ENCODE results near the gene TMEM18.

TMEM18 gene

DNA sequence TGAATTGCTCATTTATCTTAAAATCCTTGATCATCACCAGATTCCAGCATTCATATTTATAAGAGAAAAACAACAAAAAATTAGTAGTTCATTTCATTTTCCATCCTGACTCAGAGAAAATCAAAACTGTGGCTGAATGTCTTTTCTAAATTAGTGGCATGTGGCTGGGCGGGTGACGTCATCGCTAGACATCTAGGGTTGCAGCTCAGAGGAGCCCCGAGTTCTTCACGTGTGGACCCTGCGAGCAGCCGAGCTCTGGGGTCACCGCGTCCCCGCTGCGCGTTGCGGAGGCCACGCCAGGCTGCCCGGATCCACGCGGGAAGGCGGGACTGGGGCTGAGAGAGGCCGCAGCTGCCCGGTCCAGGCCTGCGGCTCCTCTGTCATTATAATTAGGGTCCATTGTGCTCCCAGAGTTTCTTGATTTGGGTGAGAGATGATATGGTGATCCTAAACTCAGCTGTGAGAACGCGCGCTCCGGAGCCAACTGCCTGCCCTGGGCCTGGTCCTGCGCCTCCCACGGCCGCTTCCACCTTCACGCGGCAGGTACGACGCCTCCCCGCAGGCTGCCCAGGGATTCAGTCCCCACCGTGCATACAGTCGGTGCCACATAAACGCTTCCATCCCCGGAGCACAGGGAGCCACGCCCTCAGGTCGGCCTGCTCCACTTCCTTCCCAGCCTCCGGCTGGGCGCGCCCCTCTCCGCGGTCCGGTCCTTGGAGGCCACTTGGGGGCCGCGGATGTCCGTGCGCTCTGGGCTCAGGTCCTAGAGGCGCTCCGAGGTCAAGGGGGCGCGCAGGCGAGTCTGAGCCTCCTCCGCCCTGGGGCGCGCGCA is 56.5 kb downstream of the TMEM18 start:
- no peaks in the 10 kb centered on the region for H3K9me3 ChIP-seq (ENCODE audit: control insufficient read depth, insufficient read depth, low read depth, low read length)
- H3K27ac ChIP-seq (ENCODE audit: extremely low read depth, low read depth, low read length): no peak overlapping the region
- no peak overlapping the region for H3K4me3 ChIP-seq (ENCODE audit: low read depth, low read length)
- no peaks in the 10 kb centered on the region for H3K4me1 ChIP-seq (ENCODE audit: control insufficient read depth, insufficient read depth, low read length)
- TF ChIP-seq ZSCAN16 (tag by site-specific recombination; IDR thresholded peaks at IDR 0.05): no peak
- no peak for TF ChIP-seq ZNF175 (tag by site-specific recombination; IDR thresholded peaks at IDR 0.05)
- TF ChIP-seq ZNF621 (tag by site-specific recombination; IDR thresholded peaks at IDR 0.05): no peak
- TF ChIP-seq, protein P1, sequence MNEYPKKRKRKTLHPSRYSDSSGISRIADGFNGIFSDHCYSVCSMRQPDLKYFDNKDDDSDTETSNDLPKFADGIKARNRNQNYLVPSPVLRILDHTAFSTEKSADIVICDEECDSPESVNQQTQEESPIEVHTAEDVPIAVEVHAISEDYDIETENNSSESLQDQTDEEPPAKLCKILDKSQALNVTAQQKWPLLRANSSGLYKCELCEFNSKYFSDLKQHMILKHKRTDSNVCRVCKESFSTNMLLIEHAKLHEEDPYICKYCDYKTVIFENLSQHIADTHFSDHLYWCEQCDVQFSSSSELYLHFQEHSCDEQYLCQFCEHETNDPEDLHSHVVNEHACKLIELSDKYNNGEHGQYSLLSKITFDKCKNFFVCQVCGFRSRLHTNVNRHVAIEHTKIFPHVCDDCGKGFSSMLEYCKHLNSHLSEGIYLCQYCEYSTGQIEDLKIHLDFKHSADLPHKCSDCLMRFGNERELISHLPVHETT (tag by site-specific recombination; IDR thresholded peaks at IDR 0.05): no peak
- TF ChIP-seq ZNF155 (tag by site-specific recombination; IDR thresholded peaks at IDR 0.05): no peak
- no peak for TF ChIP-seq ZNF664 (tag by site-specific recombination; IDR thresholded peaks at IDR 0.05)
- TF ChIP-seq, protein P2, sequence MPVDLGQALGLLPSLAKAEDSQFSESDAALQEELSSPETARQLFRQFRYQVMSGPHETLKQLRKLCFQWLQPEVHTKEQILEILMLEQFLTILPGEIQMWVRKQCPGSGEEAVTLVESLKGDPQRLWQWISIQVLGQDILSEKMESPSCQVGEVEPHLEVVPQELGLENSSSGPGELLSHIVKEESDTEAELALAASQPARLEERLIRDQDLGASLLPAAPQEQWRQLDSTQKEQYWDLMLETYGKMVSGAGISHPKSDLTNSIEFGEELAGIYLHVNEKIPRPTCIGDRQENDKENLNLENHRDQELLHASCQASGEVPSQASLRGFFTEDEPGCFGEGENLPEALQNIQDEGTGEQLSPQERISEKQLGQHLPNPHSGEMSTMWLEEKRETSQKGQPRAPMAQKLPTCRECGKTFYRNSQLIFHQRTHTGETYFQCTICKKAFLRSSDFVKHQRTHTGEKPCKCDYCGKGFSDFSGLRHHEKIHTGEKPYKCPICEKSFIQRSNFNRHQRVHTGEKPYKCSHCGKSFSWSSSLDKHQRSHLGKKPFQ (tag by site-specific recombination; IDR thresholded peaks at IDR 0.05): no peak
- no peak for TF ChIP-seq ZNF548 (tag by site-specific recombination; IDR thresholded peaks at IDR 0.05)
- no peak for TF ChIP-seq ZNF560 (tag by site-specific recombination; IDR thresholded peaks at IDR 0.05; ENCODE audit: borderline replicate concordance)
- TF ChIP-seq YY2 (tag by site-specific recombination; IDR thresholded peaks at IDR 0.05): no peak
- TF ChIP-seq, protein P3, sequence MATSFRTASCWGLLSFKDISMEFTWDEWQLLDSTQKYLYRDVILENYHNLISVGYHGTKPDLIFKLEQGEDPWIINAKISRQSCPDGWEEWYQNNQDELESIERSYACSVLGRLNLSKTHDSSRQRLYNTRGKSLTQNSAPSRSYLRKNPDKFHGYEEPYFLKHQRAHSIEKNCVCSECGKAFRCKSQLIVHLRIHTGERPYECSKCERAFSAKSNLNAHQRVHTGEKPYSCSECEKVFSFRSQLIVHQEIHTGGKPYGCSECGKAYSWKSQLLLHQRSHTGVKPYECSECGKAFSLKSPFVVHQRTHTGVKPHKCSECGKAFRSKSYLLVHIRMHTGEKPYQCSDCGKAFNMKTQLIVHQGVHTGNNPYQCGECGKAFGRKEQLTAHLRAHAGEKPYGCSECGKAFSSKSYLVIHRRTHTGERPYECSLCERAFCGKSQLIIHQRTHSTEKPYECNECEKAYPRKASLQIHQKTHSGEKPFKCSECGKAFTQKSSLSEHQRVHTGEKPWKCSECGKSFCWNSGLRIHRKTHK (tag by site-specific recombination; IDR thresholded peaks at IDR 0.05): no peak
- TF ChIP-seq, protein P4, sequence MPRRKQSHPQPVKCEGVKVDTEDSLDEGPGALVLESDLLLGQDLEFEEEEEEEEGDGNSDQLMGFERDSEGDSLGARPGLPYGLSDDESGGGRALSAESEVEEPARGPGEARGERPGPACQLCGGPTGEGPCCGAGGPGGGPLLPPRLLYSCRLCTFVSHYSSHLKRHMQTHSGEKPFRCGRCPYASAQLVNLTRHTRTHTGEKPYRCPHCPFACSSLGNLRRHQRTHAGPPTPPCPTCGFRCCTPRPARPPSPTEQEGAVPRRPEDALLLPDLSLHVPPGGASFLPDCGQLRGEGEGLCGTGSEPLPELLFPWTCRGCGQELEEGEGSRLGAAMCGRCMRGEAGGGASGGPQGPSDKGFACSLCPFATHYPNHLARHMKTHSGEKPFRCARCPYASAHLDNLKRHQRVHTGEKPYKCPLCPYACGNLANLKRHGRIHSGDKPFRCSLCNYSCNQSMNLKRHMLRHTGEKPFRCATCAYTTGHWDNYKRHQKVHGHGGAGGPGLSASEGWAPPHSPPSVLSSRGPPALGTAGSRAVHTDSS (tag by site-specific recombination; IDR thresholded peaks at IDR 0.05): no peak
- TF ChIP-seq OSR2 (tag by site-specific recombination; IDR thresholded peaks at IDR 0.05): no peak
- TF ChIP-seq ZNF121 (tag by site-specific recombination; IDR thresholded peaks at IDR 0.05): no peak
- TF ChIP-seq ZNF585B (tag by site-specific recombination; IDR thresholded peaks at IDR 0.05): no peak
- no peak for TF ChIP-seq KLF10 (tag by site-specific recombination; IDR thresholded peaks at IDR 0.05)
- no peak for TF ChIP-seq OVOL3 (tag by site-specific recombination; IDR thresholded peaks at IDR 0.05)
- TF ChIP-seq ZNF366 (tag by site-specific recombination; conservative IDR thresholded peaks at IDR 0.05): no peak
- ChIA-PET POLR2A (no interaction called here), CTCF (no interaction called here)
- no peaks in the 10 kb centered on the region for H3K36me3 ChIP-seq (ENCODE audit: control insufficient read depth in 2 of 2, insufficient read depth in 1 of 2, low read length in 2 of 2)

DNA sequence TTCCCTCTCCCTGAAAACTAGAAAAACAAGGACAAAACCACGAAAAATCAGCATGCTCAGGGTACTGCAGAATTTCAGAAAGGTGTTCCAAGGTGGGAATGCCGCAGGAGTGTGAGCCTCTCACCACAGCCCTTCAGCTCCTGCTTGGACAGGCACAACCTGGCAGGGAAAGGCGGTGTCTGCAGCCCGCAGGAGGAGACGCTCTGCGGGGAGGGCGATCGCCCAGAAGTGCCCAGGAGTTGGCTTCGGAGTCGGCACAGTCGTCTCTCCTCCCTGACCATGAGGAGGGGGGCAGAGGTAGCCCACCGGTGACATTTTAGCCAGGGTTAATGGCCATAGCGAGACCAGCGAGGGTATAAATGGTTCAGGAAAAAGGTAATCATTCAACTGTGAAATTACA is 57.2 kb downstream of the TMEM18 start:
- Histone ChIP-seq H3K27ac (ENCODE audit: extremely low read depth, low read depth, low read length) (no peak overlapping the region), H3K9me3 (ENCODE audit: control insufficient read depth, insufficient read depth, low read depth, low read length) (no peaks in the 10 kb centered on the region), H3K4me1 (ENCODE audit: control insufficient read depth, insufficient read depth, low read length) (no peaks in the 10 kb centered on the region), H3K4me3 (ENCODE audit: low read depth, low read length) (no peak overlapping the region), H3K36me3 (ENCODE audit: control insufficient read depth in 2 of 2, insufficient read depth in 1 of 2, low read length in 2 of 2) (no peaks in the 10 kb centered on the region)
- POLR2A ChIA-PET: no interaction called here
- CTCF ChIA-PET: no interaction called here
- TF ChIP-seq HOXA7 (CRISPR knock-in tag; IDR thresholded peaks at IDR 0.05; ENCODE audit: borderline replicate concordance) (no peak), BCL11B (tag by site-specific recombination; IDR thresholded peaks at IDR 0.05; ENCODE audit: low read depth) (no peak), ZBTB17 (tag by site-specific recombination; IDR thresholded peaks at IDR 0.05) (no peak), ZFP69B (tag by site-specific recombination; IDR thresholded peaks at IDR 0.05) (no peak), ZNF629 (tag by site-specific recombination; IDR thresholded peaks at IDR 0.05) (no peak), ZNF221 (tag by site-specific recombination; IDR thresholded peaks at IDR 0.05; ENCODE audit: borderline replicate concordance) (no peak), ZNF341 (tag by site-specific recombination; IDR thresholded peaks at IDR 0.05; ENCODE audit: low read depth) (no peak), KLF7 (tag by site-specific recombination; IDR thresholded peaks at IDR 0.05; ENCODE audit: borderline replicate concordance) (no peak), TRIM28 (IDR thresholded peaks at IDR 0.05; ENCODE audit: borderline replicate concordance, low read length) (no peak), ZNF132 (tag by site-specific recombination; IDR thresholded peaks at IDR 0.05; ENCODE audit: borderline replicate concordance) (no peak), ZNF768 (tag by site-specific recombination; IDR thresholded peaks at IDR 0.05) (no peak)
- TF ChIP-seq, protein P5, sequence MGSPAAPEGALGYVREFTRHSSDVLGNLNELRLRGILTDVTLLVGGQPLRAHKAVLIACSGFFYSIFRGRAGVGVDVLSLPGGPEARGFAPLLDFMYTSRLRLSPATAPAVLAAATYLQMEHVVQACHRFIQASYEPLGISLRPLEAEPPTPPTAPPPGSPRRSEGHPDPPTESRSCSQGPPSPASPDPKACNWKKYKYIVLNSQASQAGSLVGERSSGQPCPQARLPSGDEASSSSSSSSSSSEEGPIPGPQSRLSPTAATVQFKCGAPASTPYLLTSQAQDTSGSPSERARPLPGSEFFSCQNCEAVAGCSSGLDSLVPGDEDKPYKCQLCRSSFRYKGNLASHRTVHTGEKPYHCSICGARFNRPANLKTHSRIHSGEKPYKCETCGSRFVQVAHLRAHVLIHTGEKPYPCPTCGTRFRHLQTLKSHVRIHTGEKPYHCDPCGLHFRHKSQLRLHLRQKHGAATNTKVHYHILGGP (tag by site-specific recombination; IDR thresholded peaks at IDR 0.05): no peak

All from HEK293 (cell line).